ENCODE measurements around the gene NLGN2. TPM values are rescaled to one million over a fixed set of nuclear protein-coding genes. Genes with fewer than 3 reads are reported as not detected.
A peak's percentile ranks its signal among the peaks of the same experiment; 100 is the strongest.
"Not testable (repeated sequence)": the region's sequence is repeated elsewhere in the genome, so short reads cannot be mapped to it uniquely, and the experiment has no call there.

The NLGN2 gene
- 1 to 10 TPM; 1.3 to 5.3 (median 3.0) TPM for total RNA-seq
- long read RNA-seq: 0 reads

DNA sequence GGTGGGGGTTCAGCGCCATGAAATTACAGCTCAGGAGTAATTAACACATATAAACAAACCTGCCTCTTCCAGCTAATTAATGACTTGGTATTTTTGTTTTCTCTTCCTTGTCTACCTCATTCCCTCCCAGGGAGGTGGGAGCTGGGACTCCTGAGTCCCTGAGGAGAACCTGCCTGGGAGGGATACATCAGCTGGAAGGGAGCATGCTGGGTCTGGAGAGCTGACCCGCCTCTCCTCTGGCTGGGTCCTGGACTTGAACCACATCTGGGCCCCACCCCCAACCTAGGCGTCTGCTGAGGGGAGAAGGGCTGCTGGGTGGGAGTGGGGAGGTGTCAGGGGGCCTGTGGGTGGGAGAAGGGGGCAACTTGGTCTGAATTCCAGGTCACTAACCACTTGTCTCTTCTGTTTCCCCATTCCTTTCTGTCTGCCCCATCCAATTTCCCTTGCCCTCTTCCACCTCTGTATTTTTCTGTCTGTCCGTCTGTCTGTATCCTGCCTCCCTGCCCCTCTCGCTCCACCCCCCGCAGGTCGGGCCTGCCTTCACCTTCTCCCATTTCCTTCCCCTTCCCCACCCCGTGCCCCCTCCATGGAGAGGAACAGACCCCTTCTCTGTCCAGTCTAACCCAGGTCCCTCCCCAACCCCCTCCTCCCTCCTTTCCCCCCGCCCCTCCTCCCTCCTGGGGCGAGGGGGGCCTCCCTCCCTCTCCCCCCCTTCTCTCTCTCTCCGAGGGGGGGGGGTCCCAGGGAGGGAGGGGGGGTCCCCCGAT lies at the start of gene NLGN2:
TSS of gene NLGN2 (plus strand) at position 361 of the 767 bp plus-strand sequence. CDS start 411 bp downstream, outside the sequence.
- TF ChIP-seq, protein P1, sequence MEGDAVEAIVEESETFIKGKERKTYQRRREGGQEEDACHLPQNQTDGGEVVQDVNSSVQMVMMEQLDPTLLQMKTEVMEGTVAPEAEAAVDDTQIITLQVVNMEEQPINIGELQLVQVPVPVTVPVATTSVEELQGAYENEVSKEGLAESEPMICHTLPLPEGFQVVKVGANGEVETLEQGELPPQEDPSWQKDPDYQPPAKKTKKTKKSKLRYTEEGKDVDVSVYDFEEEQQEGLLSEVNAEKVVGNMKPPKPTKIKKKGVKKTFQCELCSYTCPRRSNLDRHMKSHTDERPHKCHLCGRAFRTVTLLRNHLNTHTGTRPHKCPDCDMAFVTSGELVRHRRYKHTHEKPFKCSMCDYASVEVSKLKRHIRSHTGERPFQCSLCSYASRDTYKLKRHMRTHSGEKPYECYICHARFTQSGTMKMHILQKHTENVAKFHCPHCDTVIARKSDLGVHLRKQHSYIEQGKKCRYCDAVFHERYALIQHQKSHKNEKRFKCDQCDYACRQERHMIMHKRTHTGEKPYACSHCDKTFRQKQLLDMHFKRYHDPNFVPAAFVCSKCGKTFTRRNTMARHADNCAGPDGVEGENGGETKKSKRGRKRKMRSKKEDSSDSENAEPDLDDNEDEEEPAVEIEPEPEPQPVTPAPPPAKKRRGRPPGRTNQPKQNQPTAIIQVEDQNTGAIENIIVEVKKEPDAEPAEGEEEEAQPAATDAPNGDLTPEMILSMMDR (IDR thresholded peaks at IDR 0.05): no peak
- no peak for TF ChIP-seq POLR2A (IDR thresholded peaks at IDR 0.05)
- DNase-seq: no peak
- ATAC-seq: no peak
- Histone ChIP-seq H3K27me3 (no peaks in the 10 kb centered on the region), H3K4me3 (no peak within 1 kb of the TSS), H3K36me3 (no peaks in the 10 kb centered on the region), H3K4me1 (peaks cover 0 to 6% (median 2%) of the 10 kb centered on the region in 4 donors), H3K27ac (no peak within 1 kb of the TSS), H3K9me3 (no peaks in the 10 kb centered on the region)
- WGBS (ENCODE audit: insufficient coverage, low coverage, low lambda C conversion rate, missing lambda C conversion rate): 53% methylated on average over 8 of the region's 12 CpGs
- intact Hi-C loops (cut with DNase I): no loop called here

DNA sequence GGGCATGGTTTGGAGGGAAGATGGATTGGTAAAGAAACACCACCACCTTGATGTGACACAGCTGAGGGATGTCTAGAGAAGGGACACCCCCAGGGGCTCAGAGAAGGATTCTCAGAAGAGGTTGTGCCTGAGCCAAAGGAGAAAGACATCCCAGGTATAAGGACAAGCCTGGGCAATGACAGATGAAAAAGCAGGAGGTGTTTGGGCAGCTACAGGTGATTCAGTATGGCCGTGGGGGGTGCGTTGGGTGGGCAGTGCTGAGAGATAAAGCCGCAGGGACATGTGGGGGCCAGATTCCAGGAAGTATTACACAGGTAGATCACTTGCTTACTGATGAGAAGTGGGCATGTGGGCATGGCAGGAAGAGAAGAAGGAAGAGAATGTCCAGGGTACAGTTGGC lies 45.7 kb upstream of the NLGN2 start:
- intact Hi-C loops (cut with DNase I): no loop called here
- H3K9me3 ChIP-seq: no peaks in the 10 kb centered on the region
- no CpG with 5 or more reads among the region's 3 CpGs for WGBS (ENCODE audit: insufficient coverage, low coverage, low lambda C conversion rate, missing lambda C conversion rate)
- H3K4me1 ChIP-seq: no peaks in the 10 kb centered on the region
- no peak overlapping the region for H3K4me3 ChIP-seq
- no peaks in the 10 kb centered on the region for H3K36me3 ChIP-seq
- DNase-seq (no peak), ATAC-seq (no peak)
- TF ChIP-seq, protein P1 (IDR thresholded peaks at IDR 0.05): no peak
- TF ChIP-seq POLR2A (IDR thresholded peaks at IDR 0.05): no peak
- H3K27me3 ChIP-seq: no peaks in the 10 kb centered on the region
- no peak overlapping the region for H3K27ac ChIP-seq

DNA sequence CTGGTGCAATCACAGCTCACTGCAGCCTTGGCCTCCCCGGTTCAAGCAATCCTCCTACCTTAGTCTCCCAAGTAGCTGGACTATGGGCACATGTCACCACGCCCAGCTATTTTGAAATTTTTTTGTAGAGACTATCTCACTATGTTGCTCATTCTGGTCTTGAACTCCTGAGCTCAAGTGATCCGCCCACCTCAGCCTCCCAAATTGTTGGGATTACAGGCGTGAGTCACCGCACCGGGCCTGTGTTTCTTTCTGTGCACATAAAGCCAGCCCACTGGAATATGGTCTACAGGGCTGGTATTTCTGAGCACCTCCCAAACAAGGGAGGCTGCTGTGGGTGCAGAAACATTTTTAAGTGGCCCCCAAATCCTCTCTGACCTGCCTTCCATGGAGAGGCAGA lies 44.3 kb upstream of the NLGN2 start:
- 93% methylated on average over 3 of the region's 6 CpGs for WGBS (ENCODE audit: insufficient coverage, low coverage, low lambda C conversion rate, missing lambda C conversion rate)
- ATAC-seq (no peak), DNase-seq (no peak)
- no peaks in the 10 kb centered on the region for H3K27me3 ChIP-seq
- no peaks in the 10 kb centered on the region for H3K36me3 ChIP-seq
- H3K9me3 ChIP-seq: no peaks in the 10 kb centered on the region
- TF ChIP-seq, protein P1 (IDR thresholded peaks at IDR 0.05): no peak
- TF ChIP-seq POLR2A (IDR thresholded peaks at IDR 0.05): no peak
- no peaks in the 10 kb centered on the region for H3K4me1 ChIP-seq
- intact Hi-C loops (cut with DNase I): no loop called here
- H3K4me3 ChIP-seq: no peak overlapping the region
- H3K27ac ChIP-seq: no peak overlapping the region

DNA sequence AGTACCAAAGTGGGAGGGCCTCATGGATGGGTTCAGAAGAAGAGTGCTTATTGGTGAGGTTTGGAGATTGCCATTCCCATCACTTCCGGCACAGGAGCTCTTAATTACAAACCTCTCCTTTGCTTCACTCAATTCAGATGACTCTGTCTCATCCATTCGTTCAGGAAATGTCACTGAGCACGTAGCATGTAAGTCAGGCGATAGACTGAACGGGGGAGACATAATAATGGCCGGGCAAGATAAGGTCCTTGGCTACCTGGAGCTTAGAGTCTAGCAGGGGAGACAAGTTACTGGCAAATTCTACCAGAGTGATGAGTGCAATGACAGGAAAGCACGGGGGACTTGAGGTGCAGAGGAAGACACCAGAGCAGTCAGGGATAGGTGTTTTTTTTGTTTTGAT lies 41.7 kb upstream of the NLGN2 start:
- H3K4me3 ChIP-seq; H3K36me3 ChIP-seq; H3K27me3 ChIP-seq; H3K9me3 ChIP-seq; ATAC-seq; H3K27ac ChIP-seq; DNase-seq; intact Hi-C loops (cut with DNase I); H3K4me1 ChIP-seq: not testable (repeated sequence)
- WGBS (ENCODE audit: insufficient coverage, low coverage, low lambda C conversion rate, missing lambda C conversion rate): 82% methylated on average over 6 of the region's 7 CpGs

DNA sequence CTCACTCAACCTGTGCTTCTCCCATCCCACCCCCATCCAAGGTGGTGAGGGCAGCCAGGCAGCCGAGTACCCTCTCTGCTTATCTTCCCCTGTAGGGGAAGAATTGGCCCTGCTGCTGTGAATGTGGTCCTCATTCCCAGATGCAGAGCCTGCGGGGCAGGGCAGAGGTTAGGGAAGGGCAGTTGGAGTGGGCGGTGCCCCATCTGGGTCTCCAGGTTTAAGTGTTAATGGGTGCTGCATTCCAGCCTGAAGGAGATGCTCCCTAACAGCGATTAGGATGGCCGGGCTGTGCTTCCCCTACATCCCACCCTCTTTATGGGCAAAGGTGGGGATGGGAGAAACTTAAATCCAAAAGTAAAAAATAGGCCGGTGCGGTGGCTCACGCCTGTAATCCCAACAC lies 40.6 kb upstream of the NLGN2 start:
- TF ChIP-seq, protein P1 (IDR thresholded peaks at IDR 0.05): no peak
- no peak for TF ChIP-seq POLR2A (IDR thresholded peaks at IDR 0.05)
- no peaks in the 10 kb centered on the region for H3K9me3 ChIP-seq
- no peak overlapping the region for H3K27ac ChIP-seq
- intact Hi-C loops (cut with DNase I): no loop called here
- ATAC-seq (peak in 1 of 4 donors; percentile 32), DNase-seq (no peak)
- no peaks in the 10 kb centered on the region for H3K36me3 ChIP-seq
- H3K4me1 ChIP-seq: no peaks in the 10 kb centered on the region
- no peak overlapping the region for H3K4me3 ChIP-seq
- H3K27me3 ChIP-seq: no peaks in the 10 kb centered on the region
- WGBS (ENCODE audit: insufficient coverage, low coverage, low lambda C conversion rate, missing lambda C conversion rate): 100% methylated on average over 2 of the region's 8 CpGs
